NCI-H1436 (cell line): Measurements from ENCODE around the gene ASF1A.
A peak's percentile ranks its signal among the peaks of the same experiment; 100 is the strongest.

ENCODE experiments used
- DNase-seq: peaks from one replicate; lab custom pipeline; 2025; lab: John Stamatoyannopoulos, UW

The ASF1A gene

DNA sequence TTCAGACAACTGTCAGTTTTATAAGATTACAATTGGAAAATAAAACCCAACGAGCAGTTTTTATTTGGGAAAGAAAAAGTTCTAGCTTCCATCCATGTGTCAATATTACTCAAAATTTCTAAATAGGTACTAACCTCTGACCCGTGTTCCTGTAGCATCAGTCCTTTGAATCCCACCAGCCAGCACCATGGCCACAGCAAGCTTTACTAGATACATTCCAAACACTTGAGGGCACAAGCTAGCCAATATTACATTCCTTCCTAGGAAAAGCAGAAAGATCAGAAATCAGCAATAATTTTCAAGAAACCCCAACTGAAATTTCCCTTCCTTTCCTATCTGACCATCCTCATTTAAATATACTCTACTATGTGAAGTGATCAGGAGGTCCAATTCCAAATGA, 19.2 kb downstream of the ASF1A start:
- no peak for DNase-seq

DNA sequence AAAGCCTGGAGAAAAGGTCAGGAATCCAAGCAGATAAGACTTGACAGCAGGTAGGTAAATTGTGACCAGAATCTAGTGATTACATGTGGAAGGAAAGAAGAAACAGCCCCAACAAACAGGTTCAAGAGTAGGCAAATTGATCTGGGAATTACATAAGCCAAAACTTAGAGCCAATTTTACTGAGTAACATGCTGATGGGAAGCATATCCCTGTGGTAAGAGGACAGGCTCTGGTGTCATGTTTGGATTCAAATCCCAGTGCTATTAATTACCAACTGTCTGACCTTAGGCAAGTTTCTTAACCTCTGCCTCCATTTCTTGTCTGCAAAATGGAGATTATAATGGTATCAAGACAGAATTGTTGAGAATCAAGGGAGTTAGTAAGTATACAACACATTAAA, 20.6 kb downstream of the ASF1A start:
- DNase-seq, result no peak

DNA sequence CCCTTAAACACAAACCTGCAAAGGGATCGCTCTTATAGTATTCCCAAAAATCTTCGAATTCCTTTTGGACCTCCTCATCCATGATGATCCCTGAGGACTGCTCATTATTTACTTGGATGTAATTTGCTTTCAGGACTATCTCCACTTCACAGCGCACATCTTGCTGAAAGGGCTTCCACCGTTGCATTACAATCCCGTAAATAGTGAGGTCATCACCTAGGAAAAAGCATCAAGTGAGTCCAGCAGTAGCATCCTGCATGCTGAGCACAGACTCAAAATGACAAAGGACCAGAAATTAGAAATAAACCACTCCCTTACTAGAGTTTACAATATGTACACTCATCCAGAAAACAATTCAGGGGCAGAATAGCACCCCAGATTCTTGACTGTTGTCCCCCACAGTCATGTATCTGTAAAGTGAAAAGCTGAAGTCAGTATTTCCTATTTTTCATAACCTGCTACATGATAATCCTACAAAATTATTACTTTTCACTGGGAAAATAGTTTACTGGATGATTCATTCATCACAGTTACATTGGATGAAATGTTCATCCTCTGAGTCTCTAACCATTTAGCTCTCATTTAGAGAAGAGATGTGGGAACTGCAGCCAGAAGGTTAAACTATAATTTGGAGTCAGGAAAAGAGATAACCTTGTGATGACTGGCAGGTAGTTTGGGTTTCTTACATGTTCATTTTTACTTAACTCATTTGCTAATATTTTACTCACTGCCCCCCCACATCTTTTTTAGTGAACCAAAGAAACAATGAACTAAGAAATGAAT, 23.8 kb downstream of the ASF1A start:
- DNase-seq, result no peak

GRCh38 chr6:118918329-118918725, 24.4 kb downstream of the ASF1A start:
- no peak for DNase-seq

- no peak for DNase-seq
Measured at GRCh38 chr6:118921084-118921483, 27.1 kb downstream of the ASF1A start.

GRCh38 chr6:118923035-118923434, 29.1 kb downstream of the ASF1A start:
- no peak for DNase-seq

- DNase-seq, result no peak
Measured at GRCh38 chr6:118930680-118931079, 36.7 kb downstream of the ASF1A start.

- DNase-seq, result no peak
Measured at GRCh38 chr6:118931436-118931835, 37.5 kb downstream of the ASF1A start.

DNA sequence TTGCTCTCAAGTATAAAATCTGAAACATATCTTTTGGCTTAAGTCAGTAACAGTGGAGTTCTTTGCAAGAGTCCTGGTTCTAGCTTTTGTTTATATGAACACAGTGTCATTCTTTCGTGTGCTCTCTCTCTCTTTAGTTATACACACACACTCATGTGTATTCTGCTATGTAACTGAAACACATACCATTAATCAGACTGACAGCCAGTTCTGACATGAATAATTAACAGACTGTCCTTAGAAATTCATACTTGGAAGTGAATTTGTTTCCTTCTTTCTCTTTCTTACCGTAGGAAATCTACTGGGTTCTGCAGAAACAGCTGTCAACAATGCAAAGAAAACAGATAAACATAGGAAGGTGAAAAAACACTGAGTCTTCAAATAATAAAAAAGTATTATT, 38.5 kb downstream of the ASF1A start:
- DNase-seq, result no peak

GRCh38 chr6:118933855-118934460, 40.0 kb downstream of the ASF1A start:
- DNase-seq, result no peak

GRCh38 chr6:118934461-118935330, 40.7 kb downstream of the ASF1A start, which contains the start of gene MCM9:
Gene MCM9, minus strand, starts transcription at chr6:118935159. Its CDS starts 3,436 bp downstream, at chr6:118931723.
- peak; percentile 82 for DNase-seq

DNA sequence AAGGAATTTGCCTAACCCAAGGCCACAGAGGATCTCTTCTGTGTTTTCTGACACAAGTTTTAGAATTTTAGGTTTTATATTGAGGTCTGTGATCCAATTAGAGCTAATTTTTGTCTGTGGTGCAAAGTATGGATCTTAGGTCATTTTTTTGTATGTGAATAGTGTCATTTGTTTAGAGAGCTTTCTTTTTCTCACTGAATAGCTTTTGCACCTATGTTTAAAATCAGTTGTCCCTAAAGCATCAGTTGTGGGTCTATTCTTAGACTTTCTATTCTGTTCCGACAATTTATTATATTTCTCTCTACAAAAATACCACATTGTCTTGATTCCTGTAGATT, 41.3 kb downstream of the ASF1A start:
- no peak for DNase-seq

DNA sequence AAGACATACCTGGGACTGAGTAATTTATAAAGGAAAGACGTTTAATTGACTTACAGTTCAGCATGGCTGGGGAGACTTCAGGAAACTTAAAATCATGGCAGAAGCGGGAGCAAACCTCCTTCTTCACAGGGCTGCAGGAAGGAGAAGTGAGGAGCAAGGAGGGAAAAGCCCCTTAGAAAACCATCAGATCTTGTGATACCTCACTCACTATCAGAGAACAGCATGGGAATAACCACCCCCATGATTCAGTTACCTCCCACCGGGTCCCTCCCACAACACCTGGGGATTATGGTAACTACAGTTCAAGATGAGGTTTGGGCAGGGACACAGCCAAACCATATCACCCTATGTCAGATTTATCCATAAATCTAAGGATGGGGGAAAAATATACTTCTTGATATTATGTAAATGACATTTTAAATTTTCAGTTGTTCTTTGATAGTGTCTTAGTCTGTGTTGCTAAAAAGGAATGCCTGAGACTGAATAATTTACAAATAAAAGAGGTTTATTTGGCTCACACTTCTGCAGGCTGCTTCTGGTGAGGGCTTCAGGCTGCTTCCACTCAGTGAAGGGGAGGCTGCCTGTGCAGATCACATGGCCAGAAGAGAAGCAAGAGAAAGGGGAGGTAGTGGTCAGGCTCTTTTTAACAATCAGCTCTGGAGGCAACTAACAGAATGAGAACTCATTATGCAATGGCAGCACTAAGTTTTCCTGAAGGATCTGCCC, 42.2 kb downstream of the ASF1A start:
- no peak for DNase-seq

GRCh38 chr6:118939683-118940082, 45.7 kb downstream of the ASF1A start:
- no peak for DNase-seq

GRCh38 chr6:118940770-118941169, 46.8 kb downstream of the ASF1A start:
- no peak for DNase-seq

GRCh38 chr6:118945217-118945616, 51.3 kb downstream of the ASF1A start:
- DNase-seq, result no peak

DNA sequence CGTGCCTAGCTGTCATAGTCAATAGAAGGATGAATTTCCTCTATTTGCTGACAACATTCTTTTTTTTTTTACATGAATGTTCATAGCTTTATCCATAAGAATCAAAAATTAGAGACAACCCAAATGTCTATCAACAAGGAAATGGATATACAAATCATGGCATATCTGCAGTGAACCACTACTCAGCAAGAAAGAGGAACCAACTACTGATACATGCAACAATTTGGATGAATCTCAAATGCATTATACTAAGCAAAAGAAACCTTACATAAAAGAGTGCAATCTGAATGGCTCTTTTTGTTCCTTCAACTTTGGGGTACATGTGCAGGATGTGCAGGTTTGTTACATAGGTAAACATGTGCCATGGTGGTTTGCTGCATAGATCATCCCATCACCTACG, 58.7 kb downstream of the ASF1A start:
- no peak for DNase-seq

DNA sequence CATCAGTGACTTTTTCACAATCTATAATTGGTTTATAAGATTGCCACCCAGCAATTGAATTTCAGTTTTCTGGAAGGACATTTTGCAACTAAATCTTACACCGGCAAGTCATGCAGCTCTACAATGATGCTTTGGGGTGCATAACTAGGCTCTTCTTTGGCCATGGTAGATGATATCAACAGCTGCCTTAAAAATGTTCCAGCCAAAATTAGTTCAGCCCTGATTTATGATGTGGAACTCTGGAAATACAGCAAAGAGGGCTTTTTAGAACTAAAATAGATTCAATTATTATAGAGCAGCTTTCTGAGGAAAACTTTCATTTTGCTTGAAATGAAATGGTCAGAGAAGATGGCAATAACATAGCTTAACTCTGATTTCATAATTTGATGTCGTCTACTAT, 59.4 kb downstream of the ASF1A start:
- no peak for DNase-seq
